ENCODE data around the gene PHLDA2.

PHLDA2 gene

GRCh38 chr11:2886936-2887335 is 42.3 kb downstream of the PHLDA2 start:
- H3K4me1 ChIP-seq (ENCODE audit: insufficient read depth, low read length) = peaks cover 13% of the 10 kb centered on the region
- no peak overlapping the region for H3K4me3 ChIP-seq (ENCODE audit: low read depth in 1 of 2, low read length in 2 of 2)
- ATAC-seq (ENCODE audit: insufficient read depth, low read depth) (no peak), DNase-seq (no peak)
- H4K20me1 ChIP-seq (ENCODE audit: insufficient read depth, low read length) = no peaks in the 10 kb centered on the region
- H3K9ac ChIP-seq (ENCODE audit: low read depth, low read length) = no peak overlapping the region
- H3K36me3 ChIP-seq (ENCODE audit: insufficient read depth, low read length) = no peaks in the 10 kb centered on the region
- no peaks in the 10 kb centered on the region for H3K27me3 ChIP-seq (ENCODE audit: insufficient read depth, low read length, poor library complexity)
- H3K4me2 ChIP-seq (ENCODE audit: insufficient read depth, low read length) = no peak overlapping the region
- no peak for TF ChIP-seq EZH2 (IDR thresholded peaks at IDR 0.05; ENCODE audit: borderline replicate concordance, low read depth, low read length, severe bottlenecking)
- TF ChIP-seq CTCF (IDR thresholded peaks at IDR 0.05; ENCODE audit: borderline replicate concordance, extremely low read depth, low read length, poor library complexity, severe bottlenecking) = no peak
- H3K27ac ChIP-seq (ENCODE audit: low read length) = no peak overlapping the region
- H3K9me3 ChIP-seq (ENCODE audit: insufficient read depth, low read length, severe bottlenecking) = no peaks in the 10 kb centered on the region
- no peaks in the 10 kb centered on the region for H3K79me2 ChIP-seq (ENCODE audit: insufficient read depth, low read length)
- H2AFZ ChIP-seq (ENCODE audit: low read depth, low read length) = no peak overlapping the region

- Histone ChIP-seq H3K4me2 (ENCODE audit: insufficient read depth, low read length) (no peak overlapping the region), H2AFZ (ENCODE audit: low read depth, low read length) (no peak overlapping the region), H4K20me1 (ENCODE audit: insufficient read depth, low read length) (no peaks in the 10 kb centered on the region), H3K9ac (ENCODE audit: low read depth, low read length) (no peak overlapping the region), H3K4me1 (ENCODE audit: insufficient read depth, low read length) (peaks cover 7% of the 10 kb centered on the region), H3K27ac (ENCODE audit: low read length) (no peak overlapping the region), H3K4me3 (ENCODE audit: low read depth in 1 of 2, low read length in 2 of 2) (no peak overlapping the region), H3K27me3 (ENCODE audit: insufficient read depth, low read length, poor library complexity) (no peaks in the 10 kb centered on the region), H3K36me3 (ENCODE audit: insufficient read depth, low read length) (no peaks in the 10 kb centered on the region), H3K79me2 (ENCODE audit: insufficient read depth, low read length) (no peaks in the 10 kb centered on the region), H3K9me3 (ENCODE audit: insufficient read depth, low read length, severe bottlenecking) (no peaks in the 10 kb centered on the region)
- DNase-seq (no peak), ATAC-seq (ENCODE audit: insufficient read depth, low read depth) (no peak)
- TF ChIP-seq CTCF (IDR thresholded peaks at IDR 0.05; ENCODE audit: borderline replicate concordance, extremely low read depth, low read length, poor library complexity, severe bottlenecking) = no peak
- no peak for TF ChIP-seq EZH2 (IDR thresholded peaks at IDR 0.05; ENCODE audit: borderline replicate concordance, low read depth, low read length, severe bottlenecking)
Measured at GRCh38 chr11:2886191-2886894, 42.9 kb downstream of the PHLDA2 start.

- Histone ChIP-seq H3K4me1 (ENCODE audit: insufficient read depth, low read length) (0 out of 2 replicates have a peak, but pooled peaks cover under 1% of the 10 kb centered on the region), H3K4me2 (ENCODE audit: insufficient read depth, low read length) (no peak within 1 kb of the TSS), H3K27ac (ENCODE audit: low read length) (no peak within 1 kb of the TSS), H3K4me3 (ENCODE audit: low read depth in 1 of 2, low read length in 2 of 2) (no peak within 1 kb of the TSS), H4K20me1 (ENCODE audit: insufficient read depth, low read length) (no peaks in the 10 kb centered on the region), H2AFZ (ENCODE audit: low read depth, low read length) (no peak within 1 kb of the TSS), H3K27me3 (ENCODE audit: insufficient read depth, low read length, poor library complexity) (no peaks in the 10 kb centered on the region), H3K36me3 (ENCODE audit: insufficient read depth, low read length) (no peaks in the 10 kb centered on the region), H3K9ac (ENCODE audit: low read depth, low read length) (no peak within 1 kb of the TSS), H3K9me3 (ENCODE audit: insufficient read depth, low read length, severe bottlenecking) (no peaks in the 10 kb centered on the region), H3K79me2 (ENCODE audit: insufficient read depth, low read length) (no peaks in the 10 kb centered on the region)
- no peak for DNase-seq
- ATAC-seq (ENCODE audit: insufficient read depth, low read depth) = no peak
- no peak for TF ChIP-seq EZH2 (IDR thresholded peaks at IDR 0.05; ENCODE audit: borderline replicate concordance, low read depth, low read length, severe bottlenecking)
- no peak for TF ChIP-seq CTCF (IDR thresholded peaks at IDR 0.05; ENCODE audit: borderline replicate concordance, extremely low read depth, low read length, poor library complexity, severe bottlenecking)
Measured at GRCh38 chr11:2885678-2886081, 43.5 kb downstream of the PHLDA2 start, which contains the start of gene CDKN1C. CDKN1C (minus strand) TSS chr11:2885775; CDS start chr11:2885456, 319 bp downstream.

Measured in DND-41 (cell line).